IPS DF 19.7 (cell line): ENCODE results near the gene UNC79.
"Not testable (repeated sequence)": the region's sequence is repeated elsewhere in the genome, so short reads cannot be mapped to it uniquely, and the experiment has no call there.

ENCODE experiments used
- DNase-seq: peaks from one replicate; pipeline ENCODE4 v3.0.0-alpha.2; 2013; ENCODE audit warnings: low read depth, low spot score

The UNC79 gene

GRCh38 chr14:93493054-93493453, 62.3 kb downstream of the UNC79 start:
- no peak for DNase-seq

- not testable (repeated sequence) for DNase-seq
These were observed 62.9 kb downstream of the UNC79 start for GRCh38 chr14:93493622-93494021.

- DNase-seq, result no peak
These were observed 66.4 kb downstream of the UNC79 start for GRCh38 chr14:93496856-93497741.

- peak; percentile 20 for DNase-seq
These were observed 79.3 kb downstream of the UNC79 start for GRCh38 chr14:93510056-93510455.

- no peak for DNase-seq
These were observed 80.3 kb downstream of the UNC79 start for GRCh38 chr14:93511001-93511400.

GRCh38 chr14:93520053-93520607, 89.4 kb downstream of the UNC79 start:
- DNase-seq, result no peak

- no peak for DNase-seq
These were observed 91.5 kb downstream of the UNC79 start for GRCh38 chr14:93522221-93522620.

- not testable (repeated sequence) for DNase-seq
These were observed 94.5 kb downstream of the UNC79 start for GRCh38 chr14:93525216-93525615.

- DNase-seq, result no peak
These were observed 95.1 kb downstream of the UNC79 start for GRCh38 chr14:93525696-93526451.

- DNase-seq, result no peak
These were observed 96.5 kb downstream of the UNC79 start for GRCh38 chr14:93527203-93527607.

GRCh38 chr14:93528884-93529558, 98.3 kb downstream of the UNC79 start:
- DNase-seq, result no peak

- DNase-seq, result no peak
These were observed 100.9 kb downstream of the UNC79 start for GRCh38 chr14:93531644-93532043.

GRCh38 chr14:93532541-93532940, 101.8 kb downstream of the UNC79 start:
- DNase-seq, result no peak

GRCh38 chr14:93533437-93533836, 102.7 kb downstream of the UNC79 start:
- no peak for DNase-seq

- DNase-seq, result no peak
These were observed 103.1 kb downstream of the UNC79 start for GRCh38 chr14:93533842-93534241.

- DNase-seq, result no peak
These were observed 104.8 kb downstream of the UNC79 start for GRCh38 chr14:93535537-93535936.

GRCh38 chr14:93536945-93537344, 106.2 kb downstream of the UNC79 start:
- DNase-seq, result no peak

GRCh38 chr14:93537951-93538350, 107.2 kb downstream of the UNC79 start:
- DNase-seq, result no peak

GRCh38 chr14:93538413-93538812, 107.7 kb downstream of the UNC79 start:
- peak; percentile 40 for DNase-seq

- DNase-seq, result no peak
These were observed 109.5 kb downstream of the UNC79 start for GRCh38 chr14:93540235-93540634.

GRCh38 chr14:93543766-93544165, 113.0 kb downstream of the UNC79 start:
- DNase-seq, result no peak

- no peak for DNase-seq
These were observed 113.5 kb downstream of the UNC79 start for GRCh38 chr14:93544212-93544611.
